Fibroblast of mammary gland (primary cell): ENCODE data around the gene TOMM40.
"Not testable (repeated sequence)": the region's sequence is repeated elsewhere in the genome, so short reads cannot be mapped to it uniquely, and the experiment has no call there.

ENCODE experiments used
- DNase-seq: peaks from one replicate; pipeline ENCODE4 v3.0.0-alpha.2; 2010; ENCODE audit warnings: low read depth
- H3K4me3 ChIP-seq: 2 replicates; pipeline ENCODE4 v1.5.1; 2011; ENCODE audit warnings: low read depth, mild to moderate bottlenecking, low read length, moderate library complexity; ENCODE audit not compliant: control insufficient read depth
- TF ChIP-seq, protein P1 (sequence below): conservative IDR thresholded peaks from 2 replicates; pipeline ENCODE4 v1.5.1; 2011; ENCODE audit warnings: low read depth, low read length, inconsistent platforms; ENCODE audit not compliant: control insufficient read depth, insufficient read depth

The TOMM40 gene

DNA sequence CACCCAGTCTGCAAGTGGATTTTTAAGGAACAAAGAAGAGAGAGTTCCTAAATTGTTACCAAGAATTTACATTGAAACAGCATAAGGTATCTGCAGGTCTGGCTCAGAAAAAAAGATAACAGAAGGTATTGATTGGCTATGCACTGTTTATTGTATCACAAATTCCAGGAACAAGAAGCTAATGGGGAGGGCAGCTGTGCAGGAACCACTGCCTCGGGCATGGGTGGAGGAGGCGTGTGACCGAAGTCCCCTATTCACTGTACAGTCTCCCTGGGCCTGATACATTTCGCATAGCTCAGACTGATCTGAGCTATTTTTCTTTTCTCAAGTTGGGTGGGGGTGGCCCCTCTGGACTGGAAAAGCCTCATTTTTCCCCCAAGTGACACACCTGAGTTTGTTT, 33.2 kb upstream of the TOMM40 start:
- TF ChIP-seq, protein P1, sequence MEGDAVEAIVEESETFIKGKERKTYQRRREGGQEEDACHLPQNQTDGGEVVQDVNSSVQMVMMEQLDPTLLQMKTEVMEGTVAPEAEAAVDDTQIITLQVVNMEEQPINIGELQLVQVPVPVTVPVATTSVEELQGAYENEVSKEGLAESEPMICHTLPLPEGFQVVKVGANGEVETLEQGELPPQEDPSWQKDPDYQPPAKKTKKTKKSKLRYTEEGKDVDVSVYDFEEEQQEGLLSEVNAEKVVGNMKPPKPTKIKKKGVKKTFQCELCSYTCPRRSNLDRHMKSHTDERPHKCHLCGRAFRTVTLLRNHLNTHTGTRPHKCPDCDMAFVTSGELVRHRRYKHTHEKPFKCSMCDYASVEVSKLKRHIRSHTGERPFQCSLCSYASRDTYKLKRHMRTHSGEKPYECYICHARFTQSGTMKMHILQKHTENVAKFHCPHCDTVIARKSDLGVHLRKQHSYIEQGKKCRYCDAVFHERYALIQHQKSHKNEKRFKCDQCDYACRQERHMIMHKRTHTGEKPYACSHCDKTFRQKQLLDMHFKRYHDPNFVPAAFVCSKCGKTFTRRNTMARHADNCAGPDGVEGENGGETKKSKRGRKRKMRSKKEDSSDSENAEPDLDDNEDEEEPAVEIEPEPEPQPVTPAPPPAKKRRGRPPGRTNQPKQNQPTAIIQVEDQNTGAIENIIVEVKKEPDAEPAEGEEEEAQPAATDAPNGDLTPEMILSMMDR, result no peak
- DNase-seq, result no peak
- no peak overlapping the region for H3K4me3 ChIP-seq

DNA sequence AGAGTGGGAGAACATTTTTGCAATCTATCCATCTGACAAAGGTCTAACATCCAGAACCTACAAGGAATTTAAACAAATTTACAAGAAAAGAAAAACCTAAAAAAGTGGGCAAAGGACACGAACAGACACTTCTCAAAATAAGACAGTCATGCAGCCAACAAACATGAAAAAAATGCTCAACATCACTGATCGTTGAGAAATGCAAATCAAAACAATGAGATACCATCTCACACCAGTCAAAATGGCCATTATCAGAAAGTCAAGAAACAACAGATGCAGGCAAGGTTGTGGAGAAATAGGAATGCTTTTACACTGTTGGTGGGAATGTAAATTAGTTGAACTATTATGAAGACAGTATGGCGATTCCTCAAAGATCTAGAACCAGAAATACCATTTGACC, 29.5 kb upstream of the TOMM40 start:
- not testable (repeated sequence) for H3K4me3 ChIP-seq, DNase-seq

DNA sequence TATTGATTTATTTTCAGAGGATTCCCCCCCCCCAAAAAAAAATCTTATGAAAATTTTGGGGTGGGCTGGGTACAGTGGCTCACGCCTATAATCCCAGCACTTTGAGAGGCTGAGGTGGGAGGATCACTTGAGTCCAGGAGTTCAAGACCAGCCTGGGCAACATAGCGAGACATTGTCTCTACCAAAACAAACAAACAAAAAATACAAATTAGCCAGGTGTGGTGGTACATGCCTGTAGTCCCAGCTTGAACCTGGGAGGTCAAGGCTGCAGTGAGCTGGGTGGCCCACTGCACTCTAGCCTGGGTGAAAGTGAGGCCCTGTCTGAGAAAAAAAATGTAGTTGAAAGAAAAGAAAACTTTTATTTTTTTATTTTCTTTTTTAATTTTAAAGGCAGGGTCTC, 27.1 kb upstream of the TOMM40 start:
- no peak for DNase-seq
- no peak overlapping the region for H3K4me3 ChIP-seq
- TF ChIP-seq, protein P1, result no peak

DNA sequence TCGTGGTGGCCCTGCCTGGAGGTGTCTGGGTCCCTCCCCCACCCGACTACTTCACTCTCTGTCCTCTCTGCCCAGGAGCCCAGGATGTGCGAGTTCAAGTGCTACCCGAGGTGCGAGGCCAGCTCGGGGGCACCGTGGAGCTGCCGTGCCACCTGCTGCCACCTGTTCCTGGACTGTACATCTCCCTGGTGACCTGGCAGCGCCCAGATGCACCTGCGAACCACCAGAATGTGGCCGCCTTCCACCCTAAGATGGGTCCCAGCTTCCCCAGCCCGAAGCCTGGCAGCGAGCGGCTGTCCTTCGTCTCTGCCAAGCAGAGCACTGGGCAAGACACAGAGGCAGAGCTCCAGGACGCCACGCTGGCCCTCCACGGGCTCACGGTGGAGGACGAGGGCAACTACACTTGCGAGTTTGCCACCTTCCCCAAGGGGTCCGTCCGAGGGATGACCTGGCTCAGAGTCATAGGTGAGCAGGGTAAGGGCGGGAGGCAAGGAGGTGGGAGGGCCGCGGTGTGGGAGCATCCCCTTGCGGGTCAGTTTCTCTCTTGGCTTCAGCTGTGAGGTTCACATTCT, 25.8 kb upstream of the TOMM40 start:
- no peak overlapping the region for H3K4me3 ChIP-seq
- TF ChIP-seq, protein P1, result no peak
- no peak for DNase-seq

DNA sequence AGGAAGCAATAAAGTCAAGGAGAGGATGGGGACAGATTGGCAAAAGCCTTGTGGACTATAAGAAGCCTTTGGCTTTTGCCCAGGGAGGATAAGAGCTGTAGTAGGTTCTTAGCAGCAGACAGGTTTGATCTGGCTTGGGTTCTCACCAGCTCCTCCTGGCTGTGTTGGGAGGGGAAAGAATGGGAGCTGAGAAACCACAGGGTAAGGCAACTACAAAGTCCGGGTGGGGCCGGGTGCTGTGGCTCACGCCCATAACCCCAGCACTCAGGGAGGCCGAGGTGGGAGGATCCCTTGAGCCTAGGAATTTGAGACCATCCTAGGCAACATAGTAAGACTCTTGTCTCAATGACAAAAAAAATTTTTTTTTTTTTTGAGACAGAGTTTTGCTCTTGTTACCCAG, 24.4 kb upstream of the TOMM40 start:
- no peak for DNase-seq
- TF ChIP-seq, protein P1, result no peak
- no peak overlapping the region for H3K4me3 ChIP-seq

DNA sequence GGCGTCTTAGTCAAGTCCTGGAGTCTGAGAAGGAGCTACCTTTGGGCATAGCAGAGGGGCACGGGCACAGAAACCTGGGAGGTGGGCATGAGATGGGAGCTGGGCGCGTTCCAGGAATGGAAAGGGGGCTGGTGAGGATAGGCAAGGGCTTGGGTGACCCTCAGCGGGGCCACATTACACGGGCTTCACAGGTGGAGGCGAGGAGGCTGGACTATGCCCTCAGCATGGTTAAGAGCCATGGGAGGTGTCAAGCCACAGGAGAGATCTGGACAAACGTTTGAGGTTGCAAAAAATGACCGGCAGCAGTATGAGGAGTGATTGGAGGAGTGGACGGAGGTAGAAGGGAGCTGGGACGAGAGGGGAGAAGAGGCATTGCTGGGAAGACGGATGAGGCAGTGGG, 23.5 kb upstream of the TOMM40 start:
- TF ChIP-seq, protein P1, result no peak
- no peak for DNase-seq
- no peak overlapping the region for H3K4me3 ChIP-seq

DNA sequence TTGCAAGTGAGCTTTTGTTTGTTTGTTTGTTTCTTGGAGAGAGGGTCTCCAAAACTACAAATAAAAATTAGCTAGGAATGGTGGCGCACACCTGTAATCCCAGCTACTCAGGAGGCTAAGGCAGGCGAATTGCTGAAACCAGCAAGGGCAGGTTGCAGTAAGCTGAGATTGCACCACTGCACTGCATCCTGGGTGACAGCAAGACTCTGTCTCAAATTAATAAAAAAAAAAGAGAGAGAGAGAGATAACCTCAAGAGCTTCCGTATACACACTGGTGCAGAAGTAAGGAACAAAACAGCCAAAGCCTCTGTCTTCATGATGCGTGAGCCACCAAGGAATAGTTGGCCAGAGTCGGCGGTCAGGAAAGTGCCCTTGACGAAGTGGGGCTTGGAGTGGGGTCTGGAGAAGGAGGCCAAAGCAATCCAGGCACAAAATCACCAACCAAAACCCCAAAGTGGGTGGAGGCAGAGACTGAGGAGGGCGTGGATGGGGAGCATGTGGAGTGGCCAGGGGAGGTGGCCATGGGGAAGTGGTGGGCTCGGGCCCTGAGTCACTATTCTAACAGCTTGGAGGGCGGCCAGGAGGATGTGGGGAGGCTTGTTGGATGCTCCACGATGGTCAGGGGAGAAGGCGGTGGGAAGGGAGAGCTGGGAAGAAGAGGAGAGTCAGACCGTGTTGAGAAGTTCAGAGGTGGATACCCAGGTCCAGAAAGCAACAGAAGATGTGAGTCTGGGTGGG, 21.2 kb upstream of the TOMM40 start:
- DNase-seq, result peak; percentile 92
- H3K4me3 ChIP-seq, result no peak overlapping the region
- TF ChIP-seq, protein P1, result no peak
